ENCODE results near the gene HSH2D.
"Not testable (repeated sequence)": the region's sequence is repeated elsewhere in the genome, so short reads cannot be mapped to it uniquely, and the experiment has no call there.

Gene HSH2D, protein sequence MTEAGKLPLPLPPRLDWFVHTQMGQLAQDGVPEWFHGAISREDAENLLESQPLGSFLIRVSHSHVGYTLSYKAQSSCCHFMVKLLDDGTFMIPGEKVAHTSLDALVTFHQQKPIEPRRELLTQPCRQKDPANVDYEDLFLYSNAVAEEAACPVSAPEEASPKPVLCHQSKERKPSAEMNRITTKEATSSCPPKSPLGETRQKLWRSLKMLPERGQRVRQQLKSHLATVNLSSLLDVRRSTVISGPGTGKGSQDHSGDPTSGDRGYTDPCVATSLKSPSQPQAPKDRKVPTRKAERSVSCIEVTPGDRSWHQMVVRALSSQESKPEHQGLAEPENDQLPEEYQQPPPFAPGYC

DNA sequence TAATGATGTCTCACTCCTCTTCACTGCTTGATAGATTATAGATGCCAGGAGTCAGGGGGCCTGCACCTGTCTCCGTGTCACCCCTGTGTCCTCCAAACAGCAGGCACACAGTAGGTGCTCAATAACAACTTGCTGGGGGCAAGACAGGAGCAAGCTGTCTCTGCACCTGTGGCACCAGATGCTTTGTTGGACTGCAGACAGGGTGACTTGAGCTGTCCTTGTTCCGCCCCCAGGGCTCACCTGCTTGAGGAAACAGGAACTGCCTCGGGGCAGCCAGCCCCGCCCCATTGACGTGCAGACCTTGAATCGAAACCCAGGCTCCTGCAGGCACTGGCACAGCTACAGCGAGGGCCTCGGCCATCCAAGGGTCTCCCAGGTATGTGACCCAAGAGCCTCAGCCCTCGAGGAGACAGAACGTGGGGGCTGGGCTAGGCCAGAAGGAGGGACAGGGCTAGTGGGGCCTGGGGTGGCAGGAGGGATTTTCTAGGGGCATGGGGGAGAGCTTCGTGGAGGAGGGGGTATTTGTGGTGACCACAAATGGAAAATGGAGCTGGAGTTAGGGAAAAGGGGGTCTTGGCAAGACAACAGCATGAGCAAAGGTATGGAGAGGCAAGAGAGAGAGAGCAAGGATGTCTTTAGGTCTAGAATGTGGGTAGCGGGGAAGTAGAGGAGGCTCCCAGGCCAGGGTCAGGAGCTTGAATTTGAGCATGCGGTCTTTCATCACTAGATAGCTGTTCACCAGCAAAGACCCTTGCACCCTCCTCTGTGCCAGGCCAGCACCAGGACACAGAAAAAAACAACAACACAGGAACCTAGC lies at the start of gene HSH2D:
Gene HSH2D (plus strand): TSS at position 287 of the 817 bp plus-strand sequence. CDS start 5,066 bp downstream, outside the sequence.
- peak; percentile 48 to 61 (median 54) for DNase-seq (ENCODE audit: low read depth in 3 of 3, low spot score in 1 of 3)

GRCh38 chr19:16094360-16095070 lies 49.0 kb upstream of the HSH2D start:
- DNase-seq (ENCODE audit: low read depth in 3 of 3, low spot score in 1 of 3) = no peak

GRCh38 chr19:16095071-16095571 lies 48.4 kb upstream of the HSH2D start:
- DNase-seq (ENCODE audit: low read depth in 3 of 3, low spot score in 1 of 3) = no peak

GRCh38 chr19:16096280-16096855 lies 47.1 kb upstream of the HSH2D start:
- DNase-seq (ENCODE audit: low read depth in 3 of 3, low spot score in 1 of 3) = no peak

- DNase-seq (ENCODE audit: low read depth in 3 of 3, low spot score in 1 of 3) = no peak
These were observed 45.1 kb upstream of the HSH2D start for GRCh38 chr19:16098416-16098768.

- DNase-seq (ENCODE audit: low read depth in 3 of 3, low spot score in 1 of 3) = no peak
These were observed 44.7 kb upstream of the HSH2D start for GRCh38 chr19:16098821-16099220.

GRCh38 chr19:16099314-16099965 lies 44.0 kb upstream of the HSH2D start:
- DNase-seq (ENCODE audit: low read depth in 3 of 3, low spot score in 1 of 3) = not testable (repeated sequence)

- DNase-seq (ENCODE audit: low read depth in 3 of 3, low spot score in 1 of 3) = no peak
These were observed 43.0 kb upstream of the HSH2D start for GRCh38 chr19:16100524-16100923.

DNA sequence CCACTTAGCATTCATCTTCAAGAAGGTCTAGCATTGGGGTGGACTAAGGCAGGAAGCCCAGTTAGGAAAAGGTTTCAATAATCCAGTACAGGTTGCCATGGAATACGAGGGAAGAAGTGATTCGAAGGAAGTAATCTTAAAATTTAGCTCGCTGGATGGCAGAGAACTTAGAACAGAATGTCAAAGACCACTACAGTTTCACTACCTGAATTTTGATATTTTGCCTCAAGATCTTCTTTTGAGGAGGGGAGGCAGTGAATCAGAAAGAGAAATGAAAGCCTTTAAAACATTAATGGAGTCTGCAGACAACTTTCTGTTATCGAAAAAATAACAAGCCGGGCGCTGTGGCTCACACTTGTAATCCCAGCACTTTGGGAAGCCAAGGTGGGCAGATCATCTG lies 38.8 kb upstream of the HSH2D start:
- DNase-seq (ENCODE audit: low read depth in 3 of 3, low spot score in 1 of 3) = no peak

DNA sequence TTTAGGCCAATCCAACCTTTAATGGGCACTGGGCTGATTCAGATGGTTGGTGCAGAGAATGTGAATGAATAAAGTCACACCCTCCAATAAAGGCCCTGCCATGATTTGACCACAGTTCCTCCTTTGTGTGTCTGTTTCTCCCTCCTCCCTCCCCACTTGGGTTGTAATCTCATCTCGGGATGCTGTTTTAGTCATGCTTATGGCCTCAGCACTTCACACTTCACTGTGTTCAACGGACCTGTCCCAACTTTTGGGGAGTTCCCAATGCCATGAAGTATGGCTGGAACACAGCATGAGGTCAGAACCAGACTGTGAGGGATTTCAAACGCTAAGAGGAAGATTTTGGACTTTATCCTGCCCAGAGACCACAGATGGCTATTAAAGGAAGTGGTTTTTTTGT lies 37.4 kb upstream of the HSH2D start:
- DNase-seq (ENCODE audit: low read depth in 3 of 3, low spot score in 1 of 3) = no peak

DNA sequence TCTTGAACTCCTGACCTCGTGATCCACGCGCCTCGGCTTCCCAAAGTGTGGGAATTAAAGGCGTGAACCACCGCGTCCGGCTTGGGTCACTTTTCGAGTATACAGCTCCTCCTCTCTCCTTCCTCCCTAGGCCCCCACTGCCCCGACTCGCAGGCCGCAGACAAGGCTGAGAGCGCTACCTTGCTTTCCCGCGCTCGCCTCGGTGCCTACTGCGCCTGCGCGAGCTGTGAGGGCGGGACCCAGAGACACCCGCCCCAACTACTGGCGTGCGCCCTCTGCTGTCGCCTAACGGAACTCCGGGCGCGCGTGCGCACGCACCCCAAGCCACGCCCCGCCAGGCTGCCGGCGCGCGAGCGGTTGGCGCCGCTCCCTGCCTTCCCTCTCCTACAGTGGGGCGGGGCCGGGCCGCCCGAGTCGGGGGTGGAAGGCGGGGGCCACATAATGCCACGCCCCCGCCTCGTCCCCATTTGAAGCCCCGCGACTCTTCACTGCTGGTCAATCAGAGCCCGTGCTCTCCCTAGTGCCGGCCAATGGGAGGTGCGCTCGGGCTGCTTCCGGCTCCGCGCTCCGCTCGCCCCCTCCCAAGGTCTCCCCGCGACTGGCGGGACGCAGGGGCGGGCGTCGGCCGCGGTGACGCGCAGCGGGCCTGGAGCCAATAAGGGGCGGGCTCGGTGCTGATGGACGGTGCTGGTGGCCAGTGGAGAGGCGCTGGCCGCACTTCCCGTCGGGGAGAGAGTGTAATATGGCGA lies 32.2 kb upstream of the HSH2D start, which contains the start of gene RAB8A:
Gene RAB8A (plus strand): TSS at position 730 of the 749 bp plus-strand sequence. CDS start 13 bp downstream, at position 743.
- peak; percentile 97 to 100 (median 100) for DNase-seq (ENCODE audit: low read depth in 3 of 3, low spot score in 1 of 3)

DNA sequence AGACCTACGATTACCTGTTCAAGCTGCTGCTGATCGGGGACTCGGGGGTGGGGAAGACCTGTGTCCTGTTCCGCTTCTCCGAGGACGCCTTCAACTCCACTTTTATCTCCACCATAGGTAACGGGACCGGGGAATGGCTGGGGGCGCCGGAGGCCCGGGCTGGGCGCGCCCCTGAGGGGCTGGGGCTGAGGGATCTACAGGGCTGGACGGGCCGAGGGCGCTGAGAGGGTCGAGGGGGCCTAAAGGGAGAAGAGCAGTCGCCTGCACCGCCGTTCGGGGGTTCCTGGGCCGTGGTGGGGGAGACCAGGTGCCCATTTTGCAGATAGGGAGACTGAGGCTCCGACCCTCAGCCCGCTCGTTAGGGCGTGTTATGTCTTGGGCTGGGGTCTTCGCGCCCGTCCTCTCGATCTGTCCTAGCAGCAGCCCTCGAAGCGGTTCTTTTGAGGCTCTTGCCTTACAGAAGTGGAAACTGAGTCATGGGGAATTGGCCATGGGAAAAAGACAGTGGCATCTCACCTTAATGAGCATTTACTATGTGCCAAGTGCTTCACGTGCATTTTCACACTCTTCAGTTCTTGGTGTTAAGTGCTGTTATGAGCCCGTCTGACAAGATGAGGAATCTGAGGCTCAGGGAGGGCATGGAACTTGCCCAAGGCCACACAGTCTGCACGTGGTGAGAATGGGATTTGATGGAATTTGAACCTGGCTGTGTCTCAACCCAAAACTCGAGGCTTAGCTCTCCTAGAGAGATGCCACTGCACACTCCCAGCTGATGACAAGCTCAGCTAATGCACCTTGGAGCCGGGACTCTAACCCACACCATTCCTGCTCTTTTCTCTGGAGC lies 31.4 kb upstream of the HSH2D start:
- DNase-seq (ENCODE audit: low read depth in 3 of 3, low spot score in 1 of 3) = no peak

- no peak for DNase-seq (ENCODE audit: low read depth in 3 of 3, low spot score in 1 of 3)
These were observed 30.7 kb upstream of the HSH2D start for GRCh38 chr19:16112778-16113177.

DNA sequence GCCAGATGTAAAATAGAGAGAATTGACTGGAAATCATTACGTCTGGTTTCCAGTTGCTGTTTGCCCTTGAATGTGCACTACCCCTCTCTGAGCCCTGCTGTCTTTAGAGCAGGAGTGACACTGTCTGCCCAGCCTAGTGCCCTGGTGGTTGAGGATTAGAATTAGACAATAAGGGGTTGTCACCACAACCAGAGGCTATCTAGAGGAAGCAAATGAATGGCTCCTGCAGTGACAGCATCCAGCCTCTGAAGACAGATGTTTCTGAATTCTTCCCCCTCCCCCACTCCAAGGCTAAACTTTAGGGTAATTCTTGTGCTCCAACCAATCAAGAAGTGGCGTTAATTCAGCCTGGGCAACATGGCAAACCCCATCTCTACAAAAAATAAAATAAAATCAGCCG lies 29.8 kb upstream of the HSH2D start:
- no peak for DNase-seq (ENCODE audit: low read depth in 3 of 3, low spot score in 1 of 3)

DNA sequence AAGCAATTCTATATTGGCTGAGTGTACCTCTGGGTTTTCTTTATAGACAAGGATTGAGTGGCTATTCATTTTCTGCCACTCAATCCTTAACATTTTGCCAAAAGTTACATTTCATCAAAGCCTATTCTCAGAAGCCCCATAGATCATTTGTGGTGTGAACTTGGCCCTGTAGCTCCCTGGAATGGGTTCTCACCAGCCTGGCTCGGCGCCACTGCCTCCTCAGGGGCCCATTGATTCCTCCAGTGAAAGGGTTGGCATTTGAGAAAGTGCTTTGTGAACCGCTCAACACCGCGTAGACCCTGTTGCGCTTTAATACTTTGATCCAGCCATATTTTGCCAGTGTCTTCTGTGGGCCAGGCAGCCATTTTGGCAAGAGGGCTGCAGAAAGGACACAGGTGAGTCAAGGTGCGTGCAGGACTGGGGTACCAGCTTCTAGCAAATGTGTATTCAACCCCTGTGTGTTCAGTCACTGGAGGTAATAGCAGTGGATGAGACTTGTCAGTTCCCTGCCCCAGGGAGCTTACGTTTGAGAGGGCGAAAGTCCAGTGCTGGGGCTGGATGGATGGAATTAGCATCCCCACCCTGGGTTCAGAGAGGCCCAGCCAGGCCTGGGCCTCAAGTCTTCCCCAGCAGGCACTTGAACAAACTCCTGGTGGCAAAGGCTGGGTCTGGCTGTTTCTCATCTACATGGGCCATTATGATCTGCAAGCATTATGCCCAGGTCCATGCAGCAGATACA lies 28.0 kb upstream of the HSH2D start:
- no peak for DNase-seq (ENCODE audit: low read depth in 3 of 3, low spot score in 1 of 3)

- DNase-seq (ENCODE audit: low read depth in 3 of 3, low spot score in 1 of 3) = no peak
These were observed 27.4 kb upstream of the HSH2D start for GRCh38 chr19:16116067-16116466.

DNA sequence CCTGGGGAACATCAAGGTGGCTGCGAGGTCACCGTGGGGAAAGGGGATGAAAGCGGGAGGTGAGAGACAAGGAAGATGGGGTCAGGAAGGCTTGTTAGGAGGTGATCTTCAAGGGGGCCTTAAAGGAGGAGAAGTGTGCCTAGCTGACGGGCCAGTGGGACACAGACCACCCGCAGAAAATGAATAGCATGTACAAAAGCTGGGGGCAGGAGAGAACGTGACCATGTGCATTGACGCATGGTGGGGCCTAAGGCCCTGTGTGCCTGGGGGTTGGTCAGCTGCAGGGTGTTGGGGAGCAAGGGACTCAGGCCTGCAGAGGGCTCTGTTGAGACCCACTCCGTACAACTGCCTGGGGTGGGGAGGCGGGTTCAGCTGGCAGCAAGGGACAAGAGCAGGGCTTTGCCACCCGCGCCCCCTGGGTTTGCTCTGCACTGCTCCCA lies 25.9 kb upstream of the HSH2D start:
- DNase-seq (ENCODE audit: low read depth in 3 of 3, low spot score in 1 of 3) = no peak

DNA sequence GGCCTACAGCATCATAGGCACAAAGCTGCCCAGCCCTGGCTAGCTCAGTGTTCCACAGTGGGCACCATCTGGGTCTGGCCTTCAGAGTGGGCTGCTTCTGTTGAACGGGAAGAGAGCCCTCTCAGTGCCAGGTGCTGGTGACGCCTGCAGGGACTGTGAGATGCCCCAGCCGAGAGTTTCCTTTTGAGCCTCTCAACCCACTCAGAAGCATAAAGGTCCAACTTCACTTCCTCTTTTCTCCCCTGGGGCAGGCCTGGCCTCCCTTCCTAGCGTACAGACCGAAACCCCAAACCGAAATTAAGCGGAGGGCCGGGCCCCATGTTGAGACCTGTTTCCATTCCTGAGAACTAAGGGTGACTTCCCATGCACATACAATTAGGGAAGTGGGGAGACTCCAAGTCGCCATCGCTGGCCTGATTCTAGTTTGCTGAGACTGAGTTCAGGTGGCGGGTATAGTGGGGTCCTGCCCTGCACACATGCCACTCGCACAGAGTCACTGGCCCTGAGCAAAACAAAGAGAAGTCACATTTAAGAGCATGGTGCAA lies 24.9 kb upstream of the HSH2D start:
- DNase-seq (ENCODE audit: low read depth in 3 of 3, low spot score in 1 of 3) = no peak

Data from stimulated activated CD4-positive, alpha-beta T cell treated with anti-CD3 and anti-CD28 coated beads, TNF-alpha, amount 100 ng/mL, for 1 hour (primary cell).